Panc1 (cell line): ENCODE measurements around the gene HASPIN. TPM values are rescaled to one million over a fixed set of nuclear protein-coding genes. Genes with fewer than 3 reads are reported as not detected.

ENCODE experiments used
- ATAC-seq: fragments of 200-7000 bp; cut with Tn5 transposase; 2 replicates; pipeline ENCODE4 v1.9.1; 2020; ENCODE audit warnings: mild to moderate bottlenecking, moderate library complexity
- BruUV-seq: library from RNA; stranded (reverse); fragments of 400-500 nt; replicated peaks from 2 replicates; lab custom pipeline; 2021; lab: Mats Ljungman, UMichigan
- CTCF ChIA-PET: fragments of 300-600 bp; sonication (Branson Sonifier 250); formaldehyde crosslinking; loops from one replicate; lab custom pipeline; 2022; ENCODE audit warnings: antibody characterized with exemption; lab: Charles Lee
- POLR2A ChIA-PET: fragments of 300-600 bp; sonication (Branson Sonifier 250); formaldehyde crosslinking; loops from one replicate; lab custom pipeline; 2022; ENCODE audit warnings: antibody characterized with exemption; lab: Charles Lee
- DNase-seq: peaks from one replicate; pipeline ENCODE4 v3.0.0-alpha.2; 2010; ENCODE audit warnings: low read depth, low spot score
- H3K27ac ChIP-seq: 2 replicates; pipeline ENCODE4 v1.5.1; 2011; ENCODE audit warnings: mild to moderate bottlenecking, low read length, inconsistent platforms
- H3K27me3 ChIP-seq: fragments of 200-500 bp; sonication (Bioruptor generic); 2 replicates; pipeline ENCODE4 v1.6.0; 2014; ENCODE audit warnings: low read length, inconsistent platforms; ENCODE audit not compliant: control insufficient read depth, insufficient read depth
- H3K36me3 ChIP-seq: fragments of 200-500 bp; sonication (Bioruptor generic); 2 replicates; pipeline ENCODE4 v1.5.1; 2014; ENCODE audit warnings: inconsistent platforms, mild to moderate bottlenecking, low read length, moderate library complexity; ENCODE audit not compliant: control insufficient read depth, insufficient read depth
- H3K4me1 ChIP-seq: 2 replicates; pipeline ENCODE4 v1.5.1; 2011; ENCODE audit warnings: inconsistent platforms, mild to moderate bottlenecking, low read length, moderate library complexity; ENCODE audit not compliant: control insufficient read depth, insufficient read depth
- H3K4me3 ChIP-seq, 2 experiments: 2 replicates each; pipeline ENCODE4 v1.5.1; 2011 to 2012; ENCODE audit warnings: low read depth in 2 of 2, low read length in 2 of 2, mild to moderate bottlenecking in 2 of 2, inconsistent platforms in 1 of 2, moderate library complexity in 1 of 2
- H3K9me3 ChIP-seq: fragments of 200-500 bp; sonication (Bioruptor generic); 2 replicates; pipeline ENCODE4 v1.5.1; 2014; ENCODE audit warnings: low read depth, mild to moderate bottlenecking, inconsistent platforms, low read length, moderate library complexity; ENCODE audit not compliant: control insufficient read depth, insufficient read depth
- CTCF ChIP-seq: fragments of 450-650 bp; IDR thresholded peaks from 2 replicates; pipeline ENCODE4 v1.5.1; 2017; ENCODE audit warnings: mild to moderate bottlenecking
- POLR2AphosphoS5 ChIP-seq: IDR thresholded peaks from 2 replicates; pipeline ENCODE4 v1.6.1; 2012; ENCODE audit warnings: mild to moderate bottlenecking, low read depth, low read length, moderate library complexity
- SIN3A ChIP-seq: IDR thresholded peaks from 2 replicates; pipeline ENCODE4 v1.6.1; 2012; ENCODE audit warnings: low read depth, mild to moderate bottlenecking, low read length, moderate library complexity, borderline replicate concordance; ENCODE audit not compliant: insufficient read depth
- TCF7L2 ChIP-seq: IDR thresholded peaks from 2 replicates; pipeline ENCODE4 v1.6.1; 2011; ENCODE audit warnings: mild to moderate bottlenecking, low read depth, low read length, inconsistent platforms
- in situ Hi-C: cut with HindIII; loops from 2 replicates; pipeline ENCODE4 v1.10.0; 2016; ENCODE audit warnings: low sequenced_read_pairs, low pct_unique_long_range_greater_than_20kb
- intact Hi-C: fragments of 100-400 bp; cut with micrococcal nuclease; formaldehyde crosslinking; loops from one replicate; pipeline ENCODE4 v1.10.0; 2022; ENCODE audit not compliant: unreplicated experiment
- total RNA-seq: library from RNA; stranded (reverse); gene quantifications from one replicate; pipeline ENCODE4 v1.2.1, GENCODE V29; 2021; ENCODE audit not compliant: unreplicated experiment
- TF ChIP-seq, protein P1 (sequence below), 2 experiments: IDR thresholded peaks; 2 replicates each; pipeline ENCODE4 v1.6.1; 2011 to 2012; ENCODE audit warnings: low read depth in 2 of 2, control low read depth in 1 of 2, low read length in 1 of 2, mild to moderate bottlenecking in 1 of 2, moderate library complexity in 1 of 2; ENCODE audit not compliant: insufficient read depth in 1 of 2

HASPIN gene
- total RNA-seq, 1 experiment from 2014 or later, result 10.6 TPM

DNA sequence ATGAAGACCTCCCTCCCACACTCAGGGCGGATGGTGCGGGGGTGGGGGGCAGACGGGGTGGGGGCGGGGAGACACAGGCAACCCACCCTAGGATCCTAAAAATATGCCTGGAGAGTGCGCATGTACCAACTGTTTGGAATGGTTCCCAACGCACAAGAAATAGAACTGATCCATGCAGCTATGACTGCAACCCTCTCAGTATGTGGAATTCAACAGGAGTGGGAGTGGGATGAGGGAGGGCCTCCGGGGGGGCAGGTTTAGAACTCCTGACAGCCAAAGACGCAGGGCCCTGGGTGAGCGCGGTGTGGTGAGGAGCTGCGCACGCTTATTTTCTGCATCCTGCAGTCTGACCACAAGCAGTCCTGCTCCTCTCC is 26.6 kb upstream of the HASPIN start:
- CTCF ChIA-PET, result interaction anchor here (0.6 kb wide), 1 partner anchor 237 kb away, joined by 5 read pairs; no protein-coding TSS in a partner anchor
- ATAC-seq (no peak), DNase-seq (no peak)
- no peak for TF ChIP-seq POLR2AphosphoS5
- TF ChIP-seq, protein P1, sequence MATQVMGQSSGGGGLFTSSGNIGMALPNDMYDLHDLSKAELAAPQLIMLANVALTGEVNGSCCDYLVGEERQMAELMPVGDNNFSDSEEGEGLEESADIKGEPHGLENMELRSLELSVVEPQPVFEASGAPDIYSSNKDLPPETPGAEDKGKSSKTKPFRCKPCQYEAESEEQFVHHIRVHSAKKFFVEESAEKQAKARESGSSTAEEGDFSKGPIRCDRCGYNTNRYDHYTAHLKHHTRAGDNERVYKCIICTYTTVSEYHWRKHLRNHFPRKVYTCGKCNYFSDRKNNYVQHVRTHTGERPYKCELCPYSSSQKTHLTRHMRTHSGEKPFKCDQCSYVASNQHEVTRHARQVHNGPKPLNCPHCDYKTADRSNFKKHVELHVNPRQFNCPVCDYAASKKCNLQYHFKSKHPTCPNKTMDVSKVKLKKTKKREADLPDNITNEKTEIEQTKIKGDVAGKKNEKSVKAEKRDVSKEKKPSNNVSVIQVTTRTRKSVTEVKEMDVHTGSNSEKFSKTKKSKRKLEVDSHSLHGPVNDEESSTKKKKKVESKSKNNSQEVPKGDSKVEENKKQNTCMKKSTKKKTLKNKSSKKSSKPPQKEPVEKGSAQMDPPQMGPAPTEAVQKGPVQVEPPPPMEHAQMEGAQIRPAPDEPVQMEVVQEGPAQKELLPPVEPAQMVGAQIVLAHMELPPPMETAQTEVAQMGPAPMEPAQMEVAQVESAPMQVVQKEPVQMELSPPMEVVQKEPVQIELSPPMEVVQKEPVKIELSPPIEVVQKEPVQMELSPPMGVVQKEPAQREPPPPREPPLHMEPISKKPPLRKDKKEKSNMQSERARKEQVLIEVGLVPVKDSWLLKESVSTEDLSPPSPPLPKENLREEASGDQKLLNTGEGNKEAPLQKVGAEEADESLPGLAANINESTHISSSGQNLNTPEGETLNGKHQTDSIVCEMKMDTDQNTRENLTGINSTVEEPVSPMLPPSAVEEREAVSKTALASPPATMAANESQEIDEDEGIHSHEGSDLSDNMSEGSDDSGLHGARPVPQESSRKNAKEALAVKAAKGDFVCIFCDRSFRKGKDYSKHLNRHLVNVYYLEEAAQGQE (IDR thresholded peaks at IDR 0.05; ENCODE audit: insufficient read depth in 1 of 2, low read depth in 2 of 2, low read length in 1 of 2), result no peak
- TF ChIP-seq CTCF, result no peak
- no peak for TF ChIP-seq TCF7L2
- no peak for TF ChIP-seq SIN3A
- BruUV-seq, result no TSS peak
- Histone ChIP-seq H3K4me1 (peaks cover 4% of the 10 kb centered on the region), H3K9me3 (no peaks in the 10 kb centered on the region), H3K36me3 (no peaks in the 10 kb centered on the region), H3K27ac (no peak overlapping the region), H3K4me3 (no peak overlapping the region), H3K27me3 (no peaks in the 10 kb centered on the region)
- intact Hi-C loops (no loop called here), in situ Hi-C loops (no loop called here)
- POLR2A ChIA-PET, result no interaction called here

DNA sequence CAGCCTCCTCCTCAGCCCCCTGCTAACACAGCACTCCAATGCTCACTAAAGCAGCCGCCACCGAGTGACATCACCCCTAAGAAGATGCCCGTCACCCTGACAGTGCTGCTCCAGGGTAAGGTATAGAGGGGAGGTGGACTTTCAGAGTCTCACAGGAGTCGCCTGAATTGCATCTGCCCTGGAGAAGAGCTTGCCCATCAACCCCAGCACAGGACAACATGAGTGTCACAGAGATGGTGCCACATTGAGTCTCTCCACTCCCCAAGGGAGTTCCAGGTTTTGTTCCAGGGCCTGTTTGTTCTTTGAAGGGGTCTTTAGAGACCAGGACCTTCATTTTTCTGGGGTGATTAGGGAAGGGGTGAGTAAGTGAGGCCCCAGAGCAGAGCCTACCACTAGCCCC is 25.6 kb upstream of the HASPIN start:
- in situ Hi-C loops, result no loop called here

DNA sequence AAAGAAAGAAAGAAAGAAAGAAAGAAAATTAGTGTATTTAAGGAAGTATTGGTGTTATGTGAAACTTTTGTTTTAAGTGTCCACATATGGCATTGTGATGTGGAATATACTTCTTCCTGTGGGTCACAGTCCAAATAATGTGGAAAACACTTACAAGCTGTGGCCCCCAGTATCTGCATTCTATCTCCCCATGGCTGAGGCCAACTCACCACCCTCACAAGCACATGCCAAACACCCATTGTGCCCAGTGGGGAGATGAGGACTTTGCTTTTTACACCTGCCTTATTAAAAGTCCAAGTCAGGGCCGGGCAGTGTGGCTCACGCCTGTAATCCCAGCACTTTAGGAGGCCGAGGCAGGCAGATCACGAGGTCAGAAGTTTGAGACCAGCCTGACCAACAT is 23.8 kb upstream of the HASPIN start:
- H3K4me1 ChIP-seq, result no peaks in the 10 kb centered on the region; the same call in 1 of the 2 replicates
- ChIA-PET POLR2A (no interaction called here), CTCF (no interaction called here)
- H3K27ac ChIP-seq, result no peak overlapping the region
- TF ChIP-seq, protein P1 (IDR thresholded peaks at IDR 0.05; ENCODE audit: insufficient read depth in 1 of 2, low read depth in 2 of 2, low read length in 1 of 2), result no peak
- TF ChIP-seq TCF7L2, result no peak
- TF ChIP-seq POLR2AphosphoS5, result no peak
- TF ChIP-seq SIN3A, result no peak
- TF ChIP-seq CTCF, result no peak
- ATAC-seq (no peak), DNase-seq (no peak)
- intact Hi-C loops, result no loop called here
- in situ Hi-C loops, result no loop called here
- H3K9me3 ChIP-seq, result no peaks in the 10 kb centered on the region
- H3K4me3 ChIP-seq, result no peak overlapping the region
- no TSS peak for BruUV-seq
- H3K27me3 ChIP-seq, result no peaks in the 10 kb centered on the region
- H3K36me3 ChIP-seq, result no peaks in the 10 kb centered on the region

More for the DNA sequence above, 25.6 kb upstream of the HASPIN start:
- ATAC-seq, result no peak
- BruUV-seq, result no TSS peak
- Histone ChIP-seq H3K36me3 (no peaks in the 10 kb centered on the region), H3K4me1 (peaks cover 4% of the 10 kb centered on the region), H3K9me3 (no peaks in the 10 kb centered on the region), H3K4me3 (no peak overlapping the region), H3K27me3 (no peaks in the 10 kb centered on the region), H3K27ac (no peak overlapping the region)
- ChIA-PET POLR2A (no interaction called here), CTCF (no interaction called here)
- intact Hi-C loops, result no loop called here
- DNase-seq, result no peak
- no peak for TF ChIP-seq SIN3A
